Central memory CD8-positive, alpha-beta T cell (primary cell): Measurements from ENCODE around the gene SCFD2.

Source experiments
- ATAC-seq: fragments of 150-1000 bp; cut with Tn5 transposase; replicated peaks from 2 replicates; pipeline ENCODE4 v1.10.0; 2022; ENCODE audit warnings: mild to moderate bottlenecking, moderate FRiP score, moderate number of reproducible peaks; ENCODE audit not compliant: poor library complexity, severe bottlenecking; ENCODE audit errors: extremely low read depth
- DNase-seq, 2 donors: peaks; one replicate each; pipeline ENCODE4 v3.0.0; 2021; ENCODE audit warnings: low spot score in 2 of 2
- H3K27ac Mint-ChIP-seq: one replicate; pipeline ENCODE4 v1.8.0; 2022; ENCODE audit warnings: low read depth, mild to moderate bottlenecking, moderate library complexity, mixed read lengths
- H3K27me3 Mint-ChIP-seq: one replicate; pipeline ENCODE4 v1.8.0; 2022; ENCODE audit warnings: mixed read lengths
- H3K36me3 Mint-ChIP-seq: one replicate; pipeline ENCODE4 v1.8.0; 2022; ENCODE audit warnings: mild to moderate bottlenecking, moderate library complexity, mixed read lengths; ENCODE audit not compliant: insufficient read depth
- H3K4me1 Mint-ChIP-seq: one replicate; pipeline ENCODE4 v1.8.0; 2022; ENCODE audit warnings: mixed read lengths
- H3K4me3 Mint-ChIP-seq: one replicate; pipeline ENCODE4 v1.8.0; 2022; ENCODE audit warnings: mild to moderate bottlenecking, moderate library complexity, mixed read lengths
- H3K9me3 Mint-ChIP-seq: one replicate; pipeline ENCODE4 v1.8.0; 2022; ENCODE audit warnings: mixed read lengths

Gene SCFD2

GRCh38 chr4:53013873-53014775 is 351.7 kb downstream of the SCFD2 start:
- no peak for DNase-seq
- no peaks in the 10 kb centered on the region for H3K27me3 Mint-ChIP-seq
- peaks cover 11% of the 10 kb centered on the region for H3K4me1 Mint-ChIP-seq
- no peak overlapping the region for H3K27ac Mint-ChIP-seq
- no peaks in the 10 kb centered on the region for H3K9me3 Mint-ChIP-seq
- H3K36me3 Mint-ChIP-seq, result no peaks in the 10 kb centered on the region
- no peak overlapping the region for H3K4me3 Mint-ChIP-seq
- no peak for ATAC-seq

- peak overlapping the region; percentile 12 for H3K4me3 Mint-ChIP-seq
- no peak for DNase-seq
- no peaks in the 10 kb centered on the region for H3K9me3 Mint-ChIP-seq
- no peaks in the 10 kb centered on the region for H3K27me3 Mint-ChIP-seq
- peaks cover 11% of the 10 kb centered on the region for H3K4me1 Mint-ChIP-seq
- ATAC-seq, result no peak
- no peaks in the 10 kb centered on the region for H3K36me3 Mint-ChIP-seq
- no peak overlapping the region for H3K27ac Mint-ChIP-seq
Measured at GRCh38 chr4:53012738-53013137, 353.1 kb downstream of the SCFD2 start.

GRCh38 chr4:53011259-53011905 is 354.5 kb downstream of the SCFD2 start:
- no peak overlapping the region for H3K4me3 Mint-ChIP-seq
- no peaks in the 10 kb centered on the region for H3K9me3 Mint-ChIP-seq
- H3K36me3 Mint-ChIP-seq, result no peaks in the 10 kb centered on the region
- no peak overlapping the region for H3K27ac Mint-ChIP-seq
- peaks cover 11% of the 10 kb centered on the region for H3K4me1 Mint-ChIP-seq
- ATAC-seq (no peak), DNase-seq (no peak)
- no peaks in the 10 kb centered on the region for H3K27me3 Mint-ChIP-seq

DNA sequence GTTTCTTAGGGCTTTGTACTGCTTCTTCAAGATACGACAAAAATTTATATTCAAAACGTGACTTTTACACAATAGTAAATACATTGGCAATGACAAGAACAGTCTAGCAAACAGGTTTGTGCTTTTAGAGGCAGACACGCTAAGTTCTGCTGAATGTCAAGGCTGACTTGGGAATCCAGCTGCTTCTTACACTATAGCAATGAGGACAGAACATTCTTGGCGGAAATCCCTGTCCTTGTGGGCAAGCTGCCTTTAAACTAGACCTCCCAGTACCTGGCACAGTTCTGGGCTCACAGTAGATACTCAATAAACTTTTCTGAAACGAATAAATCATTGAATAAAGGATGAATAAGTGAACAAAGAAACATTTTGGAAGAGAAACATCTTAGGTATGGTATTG is 355.5 kb downstream of the SCFD2 start:
- H3K4me1 Mint-ChIP-seq, result peaks cover 11% of the 10 kb centered on the region
- H3K36me3 Mint-ChIP-seq, result no peaks in the 10 kb centered on the region
- no peaks in the 10 kb centered on the region for H3K27me3 Mint-ChIP-seq
- H3K4me3 Mint-ChIP-seq, result no peak overlapping the region
- no peaks in the 10 kb centered on the region for H3K9me3 Mint-ChIP-seq
- ATAC-seq (no peak), DNase-seq (no peak)
- no peak overlapping the region for H3K27ac Mint-ChIP-seq

DNA sequence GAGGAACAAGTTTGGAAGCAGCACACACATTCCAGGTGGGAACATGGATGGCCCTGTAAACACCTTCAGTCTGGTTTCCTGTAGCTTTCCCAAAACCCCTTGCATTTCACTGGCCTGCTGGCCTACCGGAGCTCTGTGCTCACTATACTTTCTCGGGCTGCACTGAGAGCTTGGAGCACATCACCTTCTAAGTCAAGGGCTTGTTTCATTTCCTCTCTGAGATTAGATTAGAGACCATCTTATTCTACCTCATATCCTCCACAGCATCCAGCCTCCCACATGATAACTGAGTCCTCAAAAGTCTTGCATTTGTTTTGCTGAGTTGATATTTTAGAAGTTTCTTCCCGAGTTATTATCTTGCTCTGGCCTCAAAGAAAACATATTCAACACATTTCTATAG is 356.0 kb downstream of the SCFD2 start:
- ATAC-seq, result no peak
- no peaks in the 10 kb centered on the region for H3K9me3 Mint-ChIP-seq
- H3K4me1 Mint-ChIP-seq, result peaks cover 11% of the 10 kb centered on the region
- no peak for DNase-seq
- H3K36me3 Mint-ChIP-seq, result no peaks in the 10 kb centered on the region
- no peak overlapping the region for H3K4me3 Mint-ChIP-seq
- no peaks in the 10 kb centered on the region for H3K27me3 Mint-ChIP-seq
- H3K27ac Mint-ChIP-seq, result no peak overlapping the region

GRCh38 chr4:53007024-53007423 is 358.8 kb downstream of the SCFD2 start:
- DNase-seq (no peak), ATAC-seq (no peak)
- Mint-ChIP-seq H3K36me3 (no peaks in the 10 kb centered on the region), H3K4me3 (no peak overlapping the region), H3K27me3 (no peaks in the 10 kb centered on the region), H3K27ac (no peak overlapping the region), H3K4me1 (peaks cover 5% of the 10 kb centered on the region), H3K9me3 (no peaks in the 10 kb centered on the region)

GRCh38 chr4:53005808-53006207 is 360.1 kb downstream of the SCFD2 start:
- no peaks in the 10 kb centered on the region for H3K27me3 Mint-ChIP-seq
- ATAC-seq, result no peak
- no peaks in the 10 kb centered on the region for H3K36me3 Mint-ChIP-seq
- DNase-seq, result no peak
- no peaks in the 10 kb centered on the region for H3K9me3 Mint-ChIP-seq
- H3K4me3 Mint-ChIP-seq, result no peak overlapping the region
- H3K4me1 Mint-ChIP-seq, result peaks cover 5% of the 10 kb centered on the region
- no peak overlapping the region for H3K27ac Mint-ChIP-seq

DNA sequence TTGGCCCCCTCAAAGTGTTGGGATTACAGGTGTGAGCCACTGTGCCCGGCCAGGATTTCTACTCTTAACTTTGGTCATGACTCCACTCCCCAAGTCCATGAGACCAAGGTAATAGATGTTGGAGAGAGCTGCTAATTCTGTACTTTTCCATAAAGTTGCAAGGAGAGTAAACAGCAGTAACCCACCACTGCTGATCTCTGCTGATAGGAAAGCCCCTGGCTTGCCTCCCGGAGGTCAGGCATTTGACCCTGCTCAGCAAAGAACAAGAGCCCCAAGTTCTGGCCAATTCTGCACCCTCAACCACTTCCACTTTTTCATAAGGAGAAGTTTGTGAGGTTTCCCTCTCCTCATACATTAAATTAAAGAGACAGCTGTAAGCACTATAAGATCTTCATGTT is 360.7 kb downstream of the SCFD2 start:
- Mint-ChIP-seq H3K9me3 (no peaks in the 10 kb centered on the region), H3K36me3 (no peaks in the 10 kb centered on the region), H3K4me3 (no peak overlapping the region), H3K27me3 (no peaks in the 10 kb centered on the region), H3K4me1 (peaks cover 5% of the 10 kb centered on the region), H3K27ac (no peak overlapping the region)
- ATAC-seq, result no peak
- no peak for DNase-seq

DNA sequence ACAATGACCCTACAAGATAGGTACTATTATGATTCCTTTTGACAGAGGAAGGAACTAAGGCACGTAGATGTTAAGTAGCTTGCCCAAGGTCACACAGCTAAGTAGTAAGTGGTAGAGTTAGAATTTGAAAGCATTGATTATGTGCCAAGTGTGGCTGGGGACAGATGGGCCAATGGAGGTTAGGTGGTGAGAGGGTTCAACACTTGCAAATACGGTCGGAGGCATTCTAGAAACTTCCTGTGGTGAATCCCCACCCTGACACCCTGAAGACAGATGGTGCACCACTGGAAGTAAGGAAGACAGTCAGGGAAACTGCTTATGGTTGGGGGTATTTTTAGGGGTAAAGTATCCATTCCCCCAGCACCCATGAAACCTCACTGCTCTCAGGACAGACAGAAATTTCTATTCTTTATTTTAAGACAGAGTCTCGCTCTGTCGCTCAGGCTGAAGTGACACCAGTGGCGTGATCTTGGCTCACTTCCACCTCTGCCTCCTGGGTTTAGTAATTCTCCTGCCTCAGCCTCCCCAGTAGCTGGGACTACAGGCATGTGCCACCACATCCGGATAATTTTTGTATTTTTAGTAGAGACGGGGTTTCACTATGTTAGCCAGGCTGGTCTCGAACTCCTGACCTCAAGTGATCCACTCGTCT is 361.2 kb downstream of the SCFD2 start:
- no peak overlapping the region for H3K27ac Mint-ChIP-seq
- no peaks in the 10 kb centered on the region for H3K27me3 Mint-ChIP-seq
- H3K4me3 Mint-ChIP-seq, result no peak overlapping the region
- H3K4me1 Mint-ChIP-seq, result peaks cover 5% of the 10 kb centered on the region
- DNase-seq, result no peak
- no peak for ATAC-seq
- no peaks in the 10 kb centered on the region for H3K9me3 Mint-ChIP-seq
- no peaks in the 10 kb centered on the region for H3K36me3 Mint-ChIP-seq

DNA sequence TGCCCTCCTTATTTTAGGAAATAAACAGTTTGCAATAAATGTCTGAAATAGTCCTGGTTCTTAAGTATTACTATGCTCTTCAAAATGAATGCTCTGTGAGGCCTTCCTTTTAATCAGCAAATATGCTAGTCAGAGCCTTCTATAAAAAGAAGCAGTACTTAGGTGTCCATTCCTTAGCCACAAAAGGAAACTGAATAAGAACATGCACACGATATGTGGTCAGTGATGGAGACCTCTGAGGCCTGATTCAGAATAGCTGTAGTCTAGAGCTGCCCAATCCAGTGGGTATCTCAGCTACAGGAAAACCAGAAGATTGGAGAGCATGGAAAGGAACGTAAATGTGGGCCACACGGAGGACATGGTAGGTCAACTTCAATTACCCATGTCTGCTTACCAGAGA is 361.9 kb downstream of the SCFD2 start:
- no peak for DNase-seq
- peaks cover 2% of the 10 kb centered on the region for H3K36me3 Mint-ChIP-seq
- no peak for ATAC-seq
- no peak overlapping the region for H3K4me3 Mint-ChIP-seq
- no peaks in the 10 kb centered on the region for H3K27me3 Mint-ChIP-seq
- H3K27ac Mint-ChIP-seq, result no peak overlapping the region
- H3K4me1 Mint-ChIP-seq, result peaks cover 5% of the 10 kb centered on the region
- no peaks in the 10 kb centered on the region for H3K9me3 Mint-ChIP-seq

DNA sequence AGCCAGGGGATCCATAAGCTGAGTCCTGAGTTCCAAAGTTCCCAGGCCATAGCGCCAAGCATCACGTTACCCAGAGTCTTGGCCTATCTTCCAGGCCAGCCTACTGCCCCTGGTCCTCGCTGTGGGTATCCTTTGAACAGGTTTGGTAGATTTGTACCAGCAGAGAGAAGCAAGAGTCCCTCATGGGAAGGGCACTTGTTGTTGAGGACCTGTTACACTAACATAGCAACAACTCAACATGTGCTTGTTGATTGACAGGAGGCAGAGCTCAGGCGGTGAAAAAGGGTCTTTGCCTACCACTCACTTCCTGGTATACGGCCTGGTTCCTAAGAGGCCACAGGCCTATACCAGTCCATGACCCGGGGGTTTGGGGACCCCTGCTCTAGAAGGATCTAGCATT is 365.3 kb downstream of the SCFD2 start:
- Mint-ChIP-seq H3K4me3 (no peak overlapping the region), H3K36me3 (peaks cover 2% of the 10 kb centered on the region), H3K27me3 (no peaks in the 10 kb centered on the region), H3K27ac (no peak overlapping the region), H3K9me3 (no peaks in the 10 kb centered on the region), H3K4me1 (peaks cover 5% of the 10 kb centered on the region)
- no peak for ATAC-seq
- DNase-seq, result no peak

DNA sequence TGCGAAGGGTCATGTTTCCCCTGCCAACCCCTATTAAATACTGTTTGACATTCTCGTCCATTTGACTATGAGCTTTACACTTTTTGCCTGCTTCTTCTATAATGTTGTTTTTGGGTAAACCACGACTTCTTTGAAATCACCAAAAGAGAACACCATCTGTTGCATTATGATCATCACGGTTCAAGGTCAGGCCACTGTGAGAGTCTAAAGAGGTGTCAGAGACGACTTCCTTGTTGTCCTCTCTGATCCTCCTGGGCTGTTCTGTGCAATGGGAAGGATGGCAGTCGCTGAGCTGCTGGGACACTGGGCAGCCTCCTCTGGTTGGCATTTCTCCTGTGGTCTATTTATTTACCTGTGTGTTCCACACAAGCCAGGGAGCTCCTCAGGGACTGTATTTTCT is 366.2 kb downstream of the SCFD2 start:
- H3K27ac Mint-ChIP-seq, result no peak overlapping the region
- peaks cover 2% of the 10 kb centered on the region for H3K36me3 Mint-ChIP-seq
- no peak for ATAC-seq
- DNase-seq, result no peak
- H3K27me3 Mint-ChIP-seq, result no peaks in the 10 kb centered on the region
- H3K9me3 Mint-ChIP-seq, result no peaks in the 10 kb centered on the region
- no peak overlapping the region for H3K4me3 Mint-ChIP-seq
- H3K4me1 Mint-ChIP-seq, result peaks cover 5% of the 10 kb centered on the region

DNA sequence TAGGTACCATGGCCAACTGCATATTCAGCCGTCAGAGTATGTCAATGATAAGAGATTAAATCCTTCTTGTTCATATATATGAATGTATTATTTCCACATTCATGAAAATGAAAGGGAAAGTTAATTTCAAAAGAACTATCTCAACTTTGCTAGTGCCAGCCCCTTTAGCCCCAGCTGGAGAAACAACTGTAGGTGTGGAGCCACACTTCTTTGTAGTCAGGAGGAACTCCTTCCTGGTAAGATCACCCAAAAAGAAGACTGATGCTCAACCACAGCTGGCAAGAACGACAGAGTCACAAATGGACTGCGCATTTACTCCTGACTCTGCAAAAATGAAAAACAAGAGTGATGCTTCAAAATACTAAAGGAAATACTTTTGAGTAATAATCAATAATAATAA is 367.4 kb downstream of the SCFD2 start:
- H3K27me3 Mint-ChIP-seq, result no peaks in the 10 kb centered on the region
- ATAC-seq, result no peak
- H3K4me3 Mint-ChIP-seq, result no peak overlapping the region
- no peak overlapping the region for H3K27ac Mint-ChIP-seq
- DNase-seq, result no peak
- peaks cover 2% of the 10 kb centered on the region for H3K36me3 Mint-ChIP-seq
- no peaks in the 10 kb centered on the region for H3K4me1 Mint-ChIP-seq
- H3K9me3 Mint-ChIP-seq, result no peaks in the 10 kb centered on the region
